SU-DHL-6 (cell line): ENCODE results near the gene P4HTM.

Source experiments
- CTCF ChIP-seq: fragments of 200-600 bp; sonication (generic); IDR thresholded peaks from one replicate; pipeline ENCODE4 v1.5.1; 2017; ENCODE audit warnings: antibody characterized with exemption, mild to moderate bottlenecking, low read length, moderate library complexity; ENCODE audit not compliant: insufficient read depth, poor library complexity, severe bottlenecking
- EZH2phosphoT487 ChIP-seq: fragments of 200-600 bp; sonication (generic), shearing (Covaris generic); conservative IDR thresholded peaks from 2 replicates; pipeline ENCODE4 v1.6.1; 2018; ENCODE audit warnings: mild to moderate bottlenecking, antibody characterized with exemption, low read length, moderate library complexity, mixed read lengths

- TF ChIP-seq CTCF (no peak), EZH2phosphoT487 (no peak)
Measured at GRCh38 chr3:49054344-49054862, 64.4 kb downstream of the P4HTM start.
